HG03457 (cell line): ENCODE measurements around the gene KIF21B.
"Not testable (repeated sequence)": the region's sequence is repeated elsewhere in the genome, so short reads cannot be mapped to it uniquely, and the experiment has no call there.

Experiments
- ATAC-seq: cut with Tn5 transposase; IDR thresholded peaks from one replicate; pipeline ENCODE4 v1.9.1; 2021; ENCODE audit warnings: moderate number of reproducible peaks; ENCODE audit not compliant: unreplicated experiment

Gene KIF21B

DNA sequence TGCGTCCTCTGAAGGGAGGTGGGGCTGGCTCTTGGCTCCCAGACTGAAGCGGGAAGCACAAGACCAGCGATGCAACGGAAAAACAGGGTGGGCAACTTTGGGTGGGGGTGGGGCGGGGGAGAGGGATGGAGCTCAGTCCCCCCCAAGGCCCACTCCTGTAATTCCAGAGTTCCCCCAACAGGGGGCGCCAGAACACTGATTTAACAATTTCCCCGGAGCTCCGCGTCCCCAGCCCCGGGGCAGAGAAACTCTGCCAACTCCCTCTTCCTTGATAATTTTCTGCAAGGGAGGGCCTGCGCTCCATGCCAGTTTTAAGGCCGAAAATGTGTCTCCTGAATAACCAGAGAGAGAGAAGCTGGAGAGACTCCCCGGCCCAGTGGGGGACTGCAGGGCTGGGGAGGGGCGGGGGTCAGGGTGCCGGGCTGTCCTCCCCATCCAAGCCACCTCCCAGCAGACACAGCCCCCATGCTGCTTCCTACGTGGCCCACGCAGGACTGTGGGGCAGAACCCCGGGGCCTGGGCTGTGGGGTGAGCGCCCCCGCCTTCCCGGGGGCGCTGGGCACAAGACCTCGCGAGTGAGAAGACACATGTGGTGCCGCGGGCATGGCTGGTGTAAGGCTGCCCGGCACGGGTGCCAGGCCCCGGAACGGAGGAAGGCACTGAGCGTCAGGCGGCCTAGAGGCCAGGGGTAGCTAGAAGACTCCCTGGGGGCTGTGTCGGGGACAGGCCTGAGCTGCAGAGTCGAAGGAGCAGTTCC, 51.4 kb downstream of the KIF21B start:
- no peak for ATAC-seq

DNA sequence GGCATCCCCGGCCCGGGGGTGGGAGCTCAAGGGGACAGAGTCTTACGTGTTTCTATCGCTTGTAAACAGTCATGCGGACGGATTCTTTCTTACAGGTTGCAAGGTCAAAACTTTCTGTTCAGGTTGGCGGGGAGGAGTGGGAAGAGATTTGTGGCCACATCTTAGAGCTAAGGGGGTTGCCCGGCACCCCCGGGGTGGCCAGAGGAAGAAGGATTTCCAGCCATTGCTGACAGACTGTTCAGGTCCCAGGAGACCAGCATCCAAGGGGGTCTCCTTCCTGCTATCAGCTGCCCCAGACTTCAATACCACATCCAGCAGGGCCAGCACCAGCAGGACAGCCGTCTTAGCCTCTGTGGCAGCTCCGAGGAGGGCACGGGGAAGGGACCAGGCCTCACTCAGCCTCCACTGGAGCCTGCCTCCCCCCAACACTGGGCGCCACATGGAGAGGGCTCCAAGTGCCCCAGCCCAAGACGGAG, 52.0 kb downstream of the KIF21B start:
- ATAC-seq, result no peak

- no peak for ATAC-seq
These were observed 52.6 kb downstream of the KIF21B start for GRCh38 chr1:200970771-200971427.

- peak; percentile 85 for ATAC-seq
These were observed 53.6 kb downstream of the KIF21B start for GRCh38 chr1:200969726-200970561.

DNA sequence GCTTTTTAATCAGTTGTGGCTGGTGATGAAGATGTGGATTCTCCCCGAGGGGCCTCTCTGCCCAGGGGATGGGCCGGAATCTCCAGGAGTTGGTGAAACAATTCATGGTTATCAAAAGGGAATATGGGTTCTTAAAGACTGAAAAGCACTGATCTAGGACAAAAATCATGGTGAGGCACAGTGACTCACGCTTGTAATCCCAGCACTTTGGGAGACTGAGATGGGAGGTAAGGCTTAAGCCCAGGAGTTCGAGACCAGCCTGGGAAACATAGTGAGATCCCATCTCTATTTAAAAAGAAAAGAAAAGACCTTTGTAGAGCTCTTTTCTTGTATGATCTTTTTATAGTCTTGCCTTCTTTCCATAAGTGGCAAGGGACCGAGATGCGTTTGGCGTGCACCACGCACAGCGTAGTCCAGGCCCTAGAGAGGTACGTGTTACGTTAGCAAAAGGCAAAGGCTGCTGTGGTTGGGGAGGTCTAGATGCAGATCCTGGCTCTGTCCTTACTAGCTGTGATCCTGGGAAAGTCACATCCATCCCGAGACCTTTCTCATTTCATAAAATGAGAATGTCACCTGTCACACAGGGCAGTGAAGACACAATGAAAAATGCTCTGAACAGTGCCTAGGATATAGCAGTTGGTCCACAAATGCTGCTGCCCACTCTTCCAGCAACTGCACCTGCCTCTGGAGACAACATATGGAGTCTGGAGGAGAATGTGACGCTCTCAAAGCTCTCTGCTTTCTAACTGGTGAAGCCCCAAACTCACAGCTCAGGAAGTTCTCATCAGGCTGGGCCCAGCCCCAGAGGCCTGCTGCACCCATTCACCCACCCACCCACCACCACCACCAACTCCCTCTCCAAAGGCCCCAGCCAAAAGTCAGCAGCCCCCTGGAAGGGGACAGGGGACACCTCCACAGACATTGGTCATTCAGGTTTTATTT, 54.8 kb downstream of the KIF21B start:
- ATAC-seq, result no peak

GRCh38 chr1:200967693-200968468, 55.6 kb downstream of the KIF21B start:
- no peak for ATAC-seq

GRCh38 chr1:200966934-200967333, 56.6 kb downstream of the KIF21B start:
- ATAC-seq, result no peak

- no peak for ATAC-seq
These were observed 58.3 kb downstream of the KIF21B start for GRCh38 chr1:200965111-200965805.

- not testable (repeated sequence) for ATAC-seq
These were observed 59.6 kb downstream of the KIF21B start for GRCh38 chr1:200963888-200964287.

DNA sequence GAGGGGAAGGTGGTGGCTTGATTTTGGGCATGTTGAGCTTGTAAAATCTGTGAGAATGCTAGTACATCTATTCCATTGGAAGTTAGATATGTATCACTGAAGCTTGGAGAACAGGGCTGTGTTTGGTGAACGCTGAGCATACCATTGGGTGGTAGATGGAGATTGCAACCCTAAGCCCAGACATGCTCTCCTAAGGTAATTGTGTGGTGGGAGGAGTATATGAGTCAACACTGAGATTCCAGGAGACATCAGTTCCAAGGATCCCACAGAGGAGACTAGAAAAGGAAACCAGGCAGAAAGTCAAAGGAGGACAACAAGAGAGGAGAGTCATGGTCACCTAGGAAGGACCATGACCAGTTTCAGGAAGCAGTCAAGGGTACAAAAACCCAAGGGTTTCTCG, 60.4 kb downstream of the KIF21B start:
- ATAC-seq, result no peak

GRCh38 chr1:200962631-200963030, 60.9 kb downstream of the KIF21B start:
- ATAC-seq, result no peak

DNA sequence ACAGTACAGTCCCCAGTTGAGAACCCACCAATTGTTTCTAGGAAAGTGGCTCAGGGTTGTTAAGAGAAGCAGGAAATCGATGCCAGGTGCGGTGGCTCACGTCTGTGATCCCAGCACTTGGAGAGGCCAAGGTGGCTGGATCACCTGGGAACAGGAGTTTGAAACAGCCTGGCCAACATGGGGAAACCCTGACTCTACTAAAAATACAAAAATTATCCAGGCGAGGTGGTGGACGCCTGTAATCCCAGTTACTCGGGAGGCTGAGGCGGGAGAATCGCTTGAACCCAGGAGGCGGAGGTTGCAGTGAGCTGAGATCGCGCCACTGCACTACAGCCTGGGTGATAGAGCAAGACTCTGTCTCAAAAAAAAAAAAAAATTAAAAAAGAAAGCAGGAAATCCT, 61.4 kb downstream of the KIF21B start:
- ATAC-seq, result not testable (repeated sequence)

DNA sequence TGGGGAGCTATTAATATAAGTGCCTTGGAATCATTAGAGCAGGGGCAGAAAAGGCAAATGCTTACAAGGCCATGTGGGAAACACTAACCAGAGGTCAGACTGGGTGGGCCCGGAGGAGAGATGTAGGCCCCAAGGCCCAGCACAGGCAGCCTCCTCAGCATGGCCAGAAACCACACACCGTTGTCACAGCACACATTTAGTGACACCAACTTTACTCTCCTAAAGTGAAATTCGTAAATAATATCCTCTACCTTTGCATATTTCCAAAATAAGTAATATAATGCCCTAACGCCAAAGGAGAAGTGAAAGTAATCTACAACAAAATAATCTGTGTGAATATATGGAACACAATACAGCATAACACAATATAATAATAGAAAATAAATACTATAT, 62.6 kb downstream of the KIF21B start:
- ATAC-seq, result no peak

DNA sequence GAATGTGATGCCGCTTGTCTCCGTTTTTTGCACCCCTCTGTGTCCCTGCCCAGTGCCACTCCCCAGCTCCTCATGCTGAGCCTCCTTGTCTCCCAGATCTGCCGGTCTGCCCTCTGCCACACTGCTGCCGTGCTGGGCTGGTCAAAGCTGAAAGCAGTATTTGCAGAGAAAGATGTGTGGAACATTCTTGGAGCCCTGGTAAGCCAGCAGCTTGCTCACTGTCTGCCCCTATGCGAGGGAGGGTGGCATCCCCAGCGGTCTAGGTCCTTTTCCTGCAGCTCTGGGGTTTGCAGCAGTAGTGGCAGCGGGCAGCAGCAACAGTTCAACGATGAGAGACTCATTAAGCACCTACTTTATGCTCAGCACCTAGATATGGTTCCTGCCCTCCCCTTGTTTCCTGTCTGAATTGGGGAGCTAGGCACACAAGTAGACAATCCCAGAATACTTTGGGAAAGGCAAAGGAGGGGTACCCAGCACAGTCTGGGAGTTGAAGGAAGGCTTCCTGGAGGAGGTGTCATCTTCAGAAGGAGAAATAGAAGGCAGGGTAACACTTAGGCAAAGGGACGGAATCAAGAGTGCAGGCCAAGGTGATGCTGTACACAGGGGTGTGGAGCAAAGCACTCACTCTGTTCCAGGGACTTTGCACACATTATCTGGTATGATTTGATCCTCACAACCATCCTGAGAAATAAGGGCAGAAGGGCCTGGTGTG, 63.1 kb downstream of the KIF21B start:
- no peak for ATAC-seq

DNA sequence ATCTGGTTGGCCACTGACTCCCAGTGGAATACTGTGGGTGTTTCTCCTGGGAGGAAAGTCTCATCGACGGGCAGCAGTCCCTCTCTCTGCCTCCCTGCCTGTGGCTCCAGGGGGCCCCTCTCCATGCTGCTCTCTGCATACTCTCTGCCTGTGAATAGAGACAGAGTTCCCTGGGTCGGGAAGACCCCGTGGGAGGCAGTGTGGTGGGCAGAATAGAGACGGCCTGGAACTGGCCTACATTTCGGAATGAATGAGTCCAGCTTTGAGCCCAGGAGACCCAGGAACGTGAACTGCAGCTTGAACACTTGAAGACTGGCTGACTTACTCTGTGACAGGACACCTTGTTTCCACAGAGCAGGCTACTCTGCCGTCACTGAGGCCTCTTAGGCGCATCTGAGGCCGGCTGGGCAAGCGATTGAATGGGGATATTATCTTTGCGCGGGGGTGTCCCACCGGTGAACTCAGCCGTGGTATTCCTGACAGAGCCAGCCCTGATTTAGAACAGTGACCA, 64.0 kb downstream of the KIF21B start:
- no peak for ATAC-seq

- no peak for ATAC-seq
These were observed 64.9 kb downstream of the KIF21B start for GRCh38 chr1:200958597-200958996.

- ATAC-seq, result no peak
These were observed 69.1 kb downstream of the KIF21B start for GRCh38 chr1:200954434-200954833.

GRCh38 chr1:200951016-200951415, 72.5 kb downstream of the KIF21B start:
- no peak for ATAC-seq
